ENCODE data around the gene RUSF1. TPM values are rescaled to one million over a fixed set of nuclear protein-coding genes. Genes with fewer than 3 reads are reported as not detected.

The RUSF1 gene
- total and polyA plus RNA-seq, 9 of the 15 experiments (the other 6 are each of a cell fraction or from before 2014, with no cell fraction given), result 0.80 to 52.8 (median 27.6) TPM

GRCh38 chr16:31451201-31451600 is 57.0 kb downstream of the RUSF1 start:
- no peaks in the 10 kb centered on the region for H3K27me3 ChIP-seq (ENCODE audit: control insufficient read depth in 2 of 2, insufficient read depth in 2 of 2, low read length in 2 of 2)
- no peaks in the 10 kb centered on the region for H3K9me3 ChIP-seq (replicated peaks; ENCODE audit: control insufficient read depth, insufficient read depth, low read depth, low read length)
- peak overlapping the region; percentile 59; the same call in 1 of the 2 replicates for H2AFZ ChIP-seq (ENCODE audit: low read depth, low read length)
- no peak overlapping the region for H3K4me3 ChIP-seq
- H3K9me1 ChIP-seq (ENCODE audit: control insufficient read depth, insufficient read depth, low read length), result no peaks in the 10 kb centered on the region
- H3K4me2 ChIP-seq (ENCODE audit: insufficient read depth, low read length), result no peak overlapping the region; the same call in 1 of the 2 replicates
- no peak for ATAC-seq
- H3K36me3 ChIP-seq (ENCODE audit: control insufficient read depth, insufficient read depth, low read length), result peaks cover 11% of the 10 kb centered on the region; the same call in 1 of the 3 replicates
- CTCF ChIA-PET (ENCODE audit: low intra/inter-chr PET ratio), result no interaction called here
- no peak for FAIRE-seq
- BruUV-seq (replicated peaks), result no TSS peak
- POLR2A ChIA-PET, result interaction anchor here (0.8 to 1.9 kb wide), 7 partner anchors 9 to 301 kb away, joined by 3 to 10 read pairs (median 4); partner anchors contain the start of gene ZNF843
- no peak overlapping the region for H3K27ac ChIP-seq (ENCODE audit: extremely low read depth, low read depth, low read length)
- H3K4me1 ChIP-seq (replicated peaks in 1 of 2; ENCODE audit: control insufficient read depth in 2 of 2, insufficient read depth in 2 of 2, low read length in 2 of 2), result peaks cover 43% of the 10 kb centered on the region in 2 experiments
- no peak overlapping the region for H3K9ac ChIP-seq (ENCODE audit: insufficient read depth in 1 of 2, low read depth in 2 of 2, low read length in 2 of 2)
- DNase-seq (ENCODE audit: extremely low read depth in 1 of 4, low spot score in 3 of 4), result no peak
- no peaks in the 10 kb centered on the region for H4K20me1 ChIP-seq (replicated peaks; ENCODE audit: control insufficient read depth, insufficient read depth, low read length)
- peaks cover 21% of the 10 kb centered on the region for H3K79me2 ChIP-seq (ENCODE audit: control insufficient read depth, insufficient read depth, low read length)
- in situ Hi-C loops (cut with MboI) (loop anchor here (10.0 kb wide), 1 partner anchor 244 kb away; no protein-coding TSS in a partner anchor), intact Hi-C loops (cut with micrococcal nuclease) (loop anchor here (5.0 to 10.0 kb wide), 3 partner anchors 49 to 496 kb away; partner anchors contain the start of gene SETD1A)
- 62% methylated on average over 5 of the region's 5 CpGs for whole genome bisulfite sequencing (ENCODE audit: insufficient coverage, low coverage, missing lambda C conversion rate)
- TF ChIP-seq CEBPZ (IDR thresholded peaks at IDR 0.05; ENCODE audit: borderline replicate concordance, low read depth, low read length) (no peak), ZBTB8A (IDR thresholded peaks at IDR 0.05; ENCODE audit: partially characterized antibody) (no peak), THAP12 (CRISPR knock-in tag; IDR thresholded peaks at IDR 0.05) (no peak), ZNF507 (tag; conservative IDR thresholded peaks at IDR 0.05) (no peak), ILK (tag; IDR thresholded peaks at IDR 0.05; ENCODE audit: borderline replicate concordance, low read depth) (no peak), SMAD2 (IDR thresholded peaks at IDR 0.05; ENCODE audit: low read depth, low read length) (no peak), HOMEZ (CRISPR knock-in tag; IDR thresholded peaks at IDR 0.05) (no peak), AFF1 (IDR thresholded peaks at IDR 0.05; ENCODE audit: low read depth in 1 of 2, partially characterized antibody in 2 of 2) (no peak), PHB (CRISPR knock-in tag; IDR thresholded peaks at IDR 0.05) (no peak)

Measured in K562 (cell line).